LHCN-M2 (cell line): ENCODE measurements around the gene KCTD1. TPM values are rescaled to one million over a fixed set of nuclear protein-coding genes. Genes with fewer than 3 reads are reported as not detected.
A peak's percentile ranks its signal among the peaks of the same experiment; 100 is the strongest.

Source experiments
- DNase-seq: peaks from one replicate; pipeline ENCODE4 v3.0.0-alpha.2; 2012; ENCODE audit warnings: low read depth
- total RNA-seq: library from RNA; depleted of rRNA; stranded (reverse); fragments of >200 nt; gene quantifications from 2 replicates; pipeline ENCODE4 v1.2.3, GENCODE V29; 2014

The KCTD1 gene
- total RNA-seq, 1 experiment from 2014 or later = 9.9 TPM

DNA sequence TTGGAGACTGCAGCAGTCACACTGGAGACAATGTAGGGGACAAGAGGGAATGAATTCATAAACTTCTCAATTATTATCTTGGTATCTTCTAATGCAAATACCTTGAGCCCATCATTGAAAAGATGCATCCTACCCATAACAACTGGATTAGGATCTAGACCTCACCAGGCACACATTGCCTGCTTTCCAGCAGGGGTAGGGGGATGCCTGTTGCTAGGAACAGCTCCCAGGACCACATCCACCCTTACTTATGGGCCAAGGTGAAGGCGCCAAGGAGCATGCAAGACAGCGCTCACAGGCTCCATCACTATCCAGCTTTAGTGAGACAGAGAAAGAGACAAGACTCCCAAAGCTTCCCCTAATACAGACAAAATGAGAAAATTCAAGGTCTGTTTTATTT lies 24.4 kb downstream of the KCTD1 start:
- DNase-seq = no peak

DNA sequence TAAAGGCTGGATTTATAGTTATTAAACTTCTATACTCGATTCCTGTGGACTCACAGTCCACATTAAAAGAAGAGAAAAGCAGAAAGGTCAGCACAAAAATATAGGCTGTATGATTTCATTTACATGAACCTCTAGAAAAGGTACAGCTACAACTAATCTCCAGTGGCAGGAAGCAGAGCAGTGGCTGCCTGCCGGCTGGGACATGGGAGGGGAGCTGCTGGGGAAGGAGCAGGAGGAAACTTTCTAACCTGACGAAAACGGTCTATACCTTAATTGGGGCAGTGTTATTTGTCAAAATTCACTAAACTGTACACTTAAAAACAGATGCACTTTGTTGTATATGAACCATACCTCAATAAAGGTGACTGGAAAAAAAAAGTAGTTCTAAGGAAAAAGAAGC lies 26.7 kb downstream of the KCTD1 start:
- DNase-seq = no peak

DNA sequence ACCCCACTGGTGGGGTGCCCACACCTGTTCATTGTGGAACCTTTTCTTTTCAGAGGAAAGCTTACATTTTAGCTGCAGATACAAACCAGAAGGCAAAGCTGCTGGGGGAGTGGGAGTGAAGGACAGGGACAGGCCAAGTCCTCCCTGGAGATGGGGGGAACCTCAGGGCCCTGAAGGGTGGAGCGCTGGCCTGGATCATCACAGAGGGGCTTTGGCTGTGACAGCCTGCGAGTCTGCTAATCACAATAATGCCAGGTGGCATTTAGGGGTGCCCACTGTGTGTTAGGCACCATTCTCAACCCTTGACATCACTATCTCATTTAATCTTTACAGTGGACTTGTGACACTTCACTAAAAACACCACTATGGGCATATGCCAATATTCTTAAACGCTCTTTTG lies 27.4 kb downstream of the KCTD1 start:
- no peak for DNase-seq

DNA sequence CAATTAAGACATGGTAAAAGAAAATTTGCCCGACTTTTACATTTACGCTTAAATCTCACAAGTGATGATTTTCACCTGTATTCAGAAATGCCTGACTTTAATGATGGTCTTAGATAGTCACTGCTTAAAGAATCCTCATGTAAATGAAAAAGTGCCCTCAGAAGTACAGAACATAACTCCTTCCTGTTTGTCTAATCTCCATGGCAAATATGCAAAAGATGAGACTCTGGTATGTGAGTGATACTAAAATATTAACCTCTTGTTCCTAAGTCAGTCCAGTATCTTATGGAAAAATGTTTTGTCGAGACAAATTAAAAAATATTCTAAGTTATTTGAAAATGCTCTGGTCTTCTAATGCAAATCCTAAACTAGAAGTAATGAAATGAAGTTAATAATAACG lies 29.2 kb downstream of the KCTD1 start:
- DNase-seq = no peak

DNA sequence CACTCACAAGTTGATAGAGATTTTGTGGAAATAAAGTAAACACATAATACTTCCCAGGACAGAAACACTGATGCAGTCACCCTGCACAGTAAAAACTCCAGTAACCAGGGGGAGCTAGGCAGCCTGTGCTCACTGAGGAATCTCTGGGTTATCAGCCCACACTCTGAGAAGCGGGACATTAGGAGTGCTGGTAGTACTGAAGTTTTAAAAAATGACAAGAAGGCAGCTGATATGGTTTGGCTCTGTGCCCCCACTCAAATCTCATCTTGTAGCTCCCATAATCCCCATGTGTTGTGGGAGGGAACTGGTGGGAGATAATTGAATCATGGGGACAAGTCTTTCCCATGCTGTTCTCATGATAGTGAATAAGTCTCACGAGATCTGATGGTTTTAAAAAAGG lies 31.4 kb downstream of the KCTD1 start:
- DNase-seq = peak; percentile 25

DNA sequence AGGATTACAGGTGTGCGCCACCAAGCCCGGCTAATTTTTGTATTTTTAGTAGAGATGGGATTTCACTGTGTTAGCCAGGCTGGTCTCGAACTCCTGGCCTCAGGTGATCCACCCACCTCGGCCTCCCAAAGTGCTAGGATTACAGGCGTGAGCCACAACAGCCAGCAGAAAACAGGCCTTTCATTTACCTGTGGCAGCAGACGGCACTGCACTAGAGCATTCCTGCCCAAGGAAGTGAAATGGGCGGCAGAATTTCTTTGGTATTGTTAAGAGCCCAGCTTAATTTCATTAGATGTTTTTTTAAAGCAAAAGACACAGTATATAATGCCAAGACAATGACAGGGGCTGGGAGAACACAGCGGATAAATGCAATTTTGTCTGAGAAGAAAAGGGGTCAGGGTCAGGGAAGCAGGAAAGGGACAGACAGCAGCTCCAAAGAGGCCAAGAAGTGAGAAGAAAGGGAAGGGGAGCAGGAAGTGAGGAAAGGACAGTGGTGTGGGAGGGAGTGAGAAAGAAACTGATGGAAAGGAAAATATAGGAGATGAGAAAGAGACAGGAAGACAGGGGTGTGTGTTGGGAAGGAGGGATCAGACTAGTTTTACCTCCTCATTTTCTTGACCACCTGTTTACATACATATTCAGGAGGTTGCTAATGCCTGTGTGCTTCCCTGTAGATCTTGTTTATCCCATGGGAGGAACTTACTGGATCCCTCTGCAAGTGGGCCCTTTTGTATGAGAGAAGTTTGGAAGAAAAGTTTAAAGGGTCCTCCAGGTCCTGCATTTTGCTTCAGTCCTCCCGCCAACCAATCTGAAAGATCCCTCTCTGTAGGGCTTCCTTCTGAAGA lies 32.5 kb downstream of the KCTD1 start:
- DNase-seq = no peak

DNA sequence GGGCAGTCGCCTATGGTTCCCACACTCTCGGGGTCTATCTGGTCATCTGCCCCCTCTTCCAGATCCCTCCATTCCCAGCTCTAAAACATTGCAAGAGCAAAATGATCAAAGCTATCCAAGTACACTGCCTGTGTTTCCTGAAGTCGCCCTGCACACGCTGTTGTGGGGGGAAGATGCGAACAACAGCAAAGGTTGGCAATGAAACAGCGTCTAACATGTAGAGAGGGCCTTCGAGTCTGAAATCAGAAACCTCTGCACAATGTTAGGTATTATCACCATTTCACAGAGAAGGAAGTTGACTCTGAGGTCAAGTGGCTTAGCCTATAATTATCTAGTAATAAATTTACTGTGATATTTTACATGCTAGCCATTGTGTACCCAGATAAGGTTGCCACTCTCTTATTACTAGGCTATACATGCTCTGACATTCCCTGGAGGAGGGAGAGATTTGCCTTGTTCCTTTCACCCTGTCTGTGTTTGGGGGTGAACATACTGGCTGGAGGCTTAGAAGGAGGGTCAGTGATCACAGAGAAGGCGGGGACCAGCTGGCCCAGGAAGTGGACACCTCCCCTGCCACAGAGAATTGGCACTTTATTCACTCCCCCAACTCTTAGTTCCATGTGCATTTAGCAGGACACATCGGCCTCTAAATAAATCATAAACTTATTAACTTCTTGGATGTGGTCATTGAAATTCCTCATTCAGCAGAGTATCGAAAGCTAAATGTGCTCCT lies 36.8 kb downstream of the KCTD1 start:
- DNase-seq = no peak

DNA sequence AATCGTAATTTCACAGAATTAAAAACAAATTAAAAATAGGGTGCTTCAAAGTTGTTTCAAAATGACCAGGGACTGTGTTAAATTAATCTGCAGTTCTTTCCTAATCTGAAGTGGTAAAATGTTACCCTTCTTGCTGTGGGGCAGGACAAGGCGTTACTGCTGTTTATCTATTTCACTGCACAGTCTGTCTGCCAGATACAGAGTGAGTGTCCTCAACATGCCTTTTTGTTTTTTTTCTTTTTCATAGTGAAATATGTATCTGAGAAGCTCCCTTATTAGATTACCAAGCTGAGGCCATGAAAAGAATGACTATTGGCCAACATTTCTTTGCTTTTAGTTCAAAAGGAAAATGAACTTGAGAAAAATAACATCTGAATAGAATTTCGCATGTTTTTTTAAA lies 38.0 kb downstream of the KCTD1 start:
- no peak for DNase-seq

DNA sequence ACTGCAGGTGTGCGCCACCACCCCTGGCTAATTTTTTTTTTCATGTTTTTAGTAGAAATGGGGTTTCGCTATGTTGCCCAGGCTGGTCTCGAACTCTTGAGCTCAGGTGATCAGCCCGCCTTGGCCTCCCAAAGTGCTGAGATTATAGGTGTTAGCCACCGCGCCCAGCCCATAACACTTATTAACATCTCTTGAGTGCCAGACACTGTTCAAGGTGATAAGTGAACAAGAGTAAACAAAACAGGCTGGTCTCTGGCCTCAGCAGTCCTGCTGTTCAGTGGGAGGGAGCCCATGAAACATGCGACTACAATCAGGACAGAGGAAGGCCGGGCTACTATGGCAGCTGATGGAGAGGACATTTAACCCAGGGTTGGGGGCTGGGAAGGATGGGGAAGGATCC lies 42.3 kb downstream of the KCTD1 start:
- no peak for DNase-seq

DNA sequence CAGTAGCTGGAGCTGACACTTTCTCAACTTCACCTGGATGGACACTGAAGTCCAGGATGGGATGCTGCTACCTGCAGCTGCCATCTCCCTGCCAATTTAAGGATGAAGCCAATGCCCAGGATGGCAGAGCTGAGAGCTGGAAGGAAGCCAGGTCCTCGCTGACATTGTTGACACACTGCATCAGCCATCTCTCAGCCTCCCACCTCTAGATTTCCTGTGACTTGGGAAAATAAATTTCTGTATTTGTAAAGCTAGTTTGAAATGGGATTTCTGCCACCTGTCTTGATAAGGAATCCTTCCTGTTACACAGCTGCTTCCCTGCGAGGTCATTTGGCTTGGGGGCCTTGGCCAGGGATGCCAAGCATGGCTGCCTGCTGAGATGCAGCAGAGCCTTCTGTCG lies 43.5 kb downstream of the KCTD1 start:
- no peak for DNase-seq

DNA sequence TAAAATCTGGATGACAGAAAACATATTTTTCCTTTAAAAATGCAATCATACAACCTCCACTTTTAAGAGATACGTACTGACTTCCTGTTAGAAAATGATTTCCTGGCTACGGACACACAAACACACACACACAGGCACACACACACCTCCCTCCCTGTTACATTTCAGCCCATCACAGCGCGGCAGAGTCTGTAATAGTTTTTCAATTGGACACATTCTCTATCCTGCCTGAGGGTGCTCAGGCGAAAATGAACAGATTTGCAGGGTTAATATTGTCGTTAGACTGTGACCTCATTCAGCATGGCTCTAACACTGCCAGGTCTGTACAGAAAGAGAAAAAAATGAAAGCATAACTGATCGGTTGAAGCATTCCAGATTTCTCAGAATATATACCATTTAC lies 45.0 kb downstream of the KCTD1 start:
- no peak for DNase-seq

DNA sequence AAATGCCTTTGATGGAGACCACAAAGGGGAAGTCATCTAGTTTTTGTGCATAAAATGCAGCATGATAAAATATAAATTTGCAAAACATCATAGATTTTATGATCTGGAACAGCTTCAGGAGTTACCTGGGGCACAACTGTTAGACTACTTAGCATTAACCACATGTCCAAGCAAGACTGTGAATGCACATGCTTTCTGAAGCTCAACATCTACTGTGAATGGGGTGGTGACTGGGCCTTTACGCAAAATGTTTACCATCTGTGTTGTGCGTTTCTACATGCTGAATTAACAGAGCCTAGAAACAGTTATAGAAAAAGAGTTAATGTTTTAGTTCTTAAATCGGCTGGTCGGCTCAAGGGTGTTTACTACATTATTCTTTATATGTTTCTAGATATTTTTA lies 45.5 kb downstream of the KCTD1 start:
- no peak for DNase-seq

DNA sequence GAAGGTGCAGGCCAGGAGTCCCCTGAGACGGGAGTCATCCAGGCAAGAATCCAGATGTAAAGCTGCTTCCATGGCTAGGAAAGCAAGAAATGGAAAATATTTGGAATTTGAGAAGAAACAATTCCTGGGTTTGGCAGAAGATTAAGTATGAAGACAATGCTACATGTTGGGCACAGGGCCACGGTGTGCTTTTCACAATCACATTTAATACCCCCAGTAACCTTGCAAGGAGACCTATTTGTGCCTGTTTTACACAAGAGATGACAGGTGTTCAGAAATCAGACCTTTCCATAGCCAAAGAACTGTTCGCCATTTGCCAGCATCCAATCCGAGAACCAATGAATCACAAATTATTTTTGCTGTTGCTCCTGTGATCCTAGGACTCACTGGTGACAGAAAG lies 50.5 kb downstream of the KCTD1 start:
- DNase-seq = no peak

DNA sequence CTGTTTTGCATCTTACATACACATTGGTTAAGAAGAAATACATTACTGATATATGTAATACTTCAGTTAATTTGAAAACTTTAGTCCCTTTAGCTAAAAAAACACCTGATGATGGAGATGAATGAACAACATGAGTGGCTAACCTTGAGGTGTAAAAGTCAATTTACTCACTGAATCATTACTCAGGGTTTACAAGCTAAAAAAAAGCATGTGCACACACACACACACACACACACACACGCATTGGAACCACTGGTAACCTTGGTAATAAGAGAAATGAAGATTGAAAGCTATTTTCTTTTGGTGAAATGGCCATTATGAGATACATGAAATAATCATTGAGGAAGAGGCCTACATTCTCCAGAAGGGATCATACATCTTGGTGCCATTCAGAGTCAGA lies 51.8 kb downstream of the KCTD1 start:
- no peak for DNase-seq

DNA sequence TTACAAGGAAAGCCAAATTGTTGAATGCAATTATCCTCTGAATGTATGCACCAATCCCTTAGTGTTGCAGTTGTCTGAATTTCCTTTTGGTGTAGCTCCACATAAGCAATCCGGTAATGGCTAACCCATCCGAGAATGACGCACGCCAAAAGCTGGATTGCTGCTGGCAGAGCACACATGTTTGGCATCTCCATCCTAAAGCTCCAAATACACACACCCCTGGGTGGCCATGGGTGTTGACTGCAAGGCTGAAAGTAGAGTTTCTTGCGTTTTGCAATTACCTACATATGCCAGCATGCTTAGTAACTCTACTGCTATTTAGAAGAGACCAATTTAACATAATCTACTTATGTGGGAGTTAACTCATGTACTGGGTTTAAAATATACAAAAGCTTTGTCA lies 53.1 kb downstream of the KCTD1 start:
- no peak for DNase-seq

DNA sequence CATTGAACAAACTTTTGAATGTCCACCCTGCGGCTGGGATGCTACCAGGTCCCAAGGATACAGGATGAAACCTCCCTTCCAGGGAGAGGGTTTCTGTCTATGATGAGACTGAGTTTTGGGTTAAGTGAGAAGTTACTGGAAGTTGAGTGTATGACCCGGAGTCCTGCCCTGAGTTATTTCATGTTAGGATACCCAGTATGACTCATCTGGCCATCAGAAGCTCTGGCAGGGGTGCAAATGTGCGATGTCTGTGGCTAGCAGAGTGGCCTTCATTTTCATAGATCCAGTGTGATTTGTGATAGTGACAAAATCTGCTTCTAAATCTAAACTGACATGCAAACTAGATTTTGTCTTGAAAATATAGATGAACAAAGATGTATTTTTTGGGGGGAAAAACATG lies 55.3 kb downstream of the KCTD1 start:
- DNase-seq = peak; percentile 33

DNA sequence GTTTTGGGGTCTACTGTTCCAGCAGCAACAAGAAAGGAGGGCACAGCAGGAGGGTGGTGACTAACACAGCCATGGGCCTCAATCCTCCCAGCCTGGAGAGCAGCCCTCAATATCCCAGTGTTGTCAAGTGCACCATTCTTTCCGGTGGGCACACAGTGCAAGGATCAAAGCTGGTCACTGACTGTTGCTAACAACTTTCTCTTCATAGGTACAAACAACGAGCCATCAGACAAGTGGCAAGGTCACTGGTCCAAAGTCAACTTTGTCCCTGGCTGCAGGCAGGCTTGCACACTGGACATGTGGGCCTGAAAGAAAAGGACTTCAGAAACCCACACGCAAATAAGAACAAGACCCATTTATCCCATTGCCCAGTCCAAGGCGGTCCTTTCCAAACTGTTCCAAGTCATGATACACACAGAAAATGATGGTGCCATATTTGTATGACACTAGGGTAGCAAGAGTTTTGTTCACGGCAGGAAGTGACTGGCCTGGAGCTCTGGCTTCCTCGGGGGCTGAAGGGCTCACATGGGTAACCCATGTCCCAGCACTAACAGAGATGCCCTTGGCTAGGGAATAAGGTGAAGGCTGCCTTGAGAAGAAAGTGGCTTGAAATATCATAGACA lies 57.0 kb downstream of the KCTD1 start:
- DNase-seq = no peak

DNA sequence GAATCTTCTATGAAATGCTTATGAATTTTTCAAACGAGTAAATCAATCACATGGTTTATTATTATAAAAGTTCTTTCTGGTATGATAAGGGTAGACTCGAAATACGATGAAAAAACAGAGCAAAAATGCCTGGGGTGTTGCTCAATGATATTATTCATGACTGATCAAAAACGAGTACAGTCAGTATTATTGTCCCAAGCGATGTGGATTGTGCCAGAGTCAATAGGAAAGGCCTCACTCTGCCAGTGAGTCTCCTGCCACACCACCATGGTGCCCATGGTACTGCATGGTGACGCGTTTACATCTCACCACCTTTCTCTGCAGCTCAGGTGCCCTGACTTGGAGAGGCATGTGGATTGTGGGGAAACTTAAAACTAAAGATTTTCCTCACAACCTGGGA lies 58.5 kb downstream of the KCTD1 start:
- DNase-seq = no peak

DNA sequence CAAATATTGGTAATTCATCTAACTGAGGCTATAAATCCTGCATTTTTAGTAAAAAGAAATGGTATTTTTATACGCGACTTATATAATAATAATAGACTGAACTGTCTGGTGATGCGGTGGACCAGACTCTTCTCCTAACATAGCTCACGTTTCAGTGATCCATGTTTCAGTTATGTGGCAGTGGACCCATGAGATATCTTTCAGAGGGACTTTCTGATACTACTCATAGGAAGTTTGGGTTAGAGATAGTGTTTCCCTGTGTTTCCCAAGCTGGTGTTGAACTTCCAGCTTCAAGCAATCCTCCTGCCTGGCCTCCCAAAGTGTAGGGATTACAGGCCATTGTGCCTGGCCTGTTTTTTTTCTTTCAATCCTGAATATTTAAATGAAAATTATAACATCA lies 59.2 kb downstream of the KCTD1 start:
- DNase-seq = no peak

DNA sequence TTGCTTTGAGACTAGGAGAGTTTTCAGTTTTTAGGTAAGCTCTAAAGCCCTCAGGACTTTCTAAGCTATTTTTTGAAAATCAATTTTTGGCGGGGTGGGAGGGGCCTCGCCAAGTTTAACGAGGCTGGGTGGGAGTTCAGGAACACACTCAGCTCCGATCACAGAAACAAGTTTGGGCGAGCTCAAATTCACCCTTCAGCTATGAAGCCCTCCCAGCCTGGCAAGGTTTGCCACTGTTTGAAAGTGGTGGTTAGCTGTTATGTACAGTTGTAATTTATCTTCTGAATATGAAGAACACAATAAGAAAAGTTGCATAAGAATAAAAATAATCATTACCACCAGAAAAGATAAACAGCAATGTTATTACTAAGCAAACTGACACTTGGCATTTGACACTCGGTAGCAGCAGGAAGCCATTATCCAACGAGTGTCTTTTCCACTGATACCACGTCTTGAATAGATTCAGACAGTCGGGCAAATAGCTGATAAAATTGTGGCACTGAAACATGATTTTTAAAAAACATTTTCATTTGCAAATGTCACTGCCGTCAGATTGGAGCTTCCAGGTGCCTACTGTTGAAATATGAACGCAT lies 59.8 kb downstream of the KCTD1 start:
- no peak for DNase-seq

DNA sequence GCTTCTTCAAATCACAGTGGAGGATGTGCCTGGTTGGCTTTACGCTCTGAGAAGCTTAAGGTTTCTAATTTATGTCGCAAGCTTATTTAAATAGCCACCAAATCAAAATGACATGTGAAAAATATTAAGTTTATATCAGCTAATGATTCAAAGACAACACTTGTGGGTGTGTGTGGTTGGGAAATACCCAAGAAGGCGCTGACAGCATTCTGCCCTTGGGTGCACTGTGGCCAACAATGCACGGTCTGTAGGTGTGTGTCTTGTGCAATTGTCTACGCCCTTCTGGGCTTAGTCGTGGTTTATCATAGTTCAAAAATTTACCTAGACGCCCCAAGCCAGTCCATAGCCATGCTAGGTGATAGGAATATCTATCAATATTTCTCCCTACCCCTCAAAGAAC lies 60.9 kb downstream of the KCTD1 start:
- DNase-seq = no peak

DNA sequence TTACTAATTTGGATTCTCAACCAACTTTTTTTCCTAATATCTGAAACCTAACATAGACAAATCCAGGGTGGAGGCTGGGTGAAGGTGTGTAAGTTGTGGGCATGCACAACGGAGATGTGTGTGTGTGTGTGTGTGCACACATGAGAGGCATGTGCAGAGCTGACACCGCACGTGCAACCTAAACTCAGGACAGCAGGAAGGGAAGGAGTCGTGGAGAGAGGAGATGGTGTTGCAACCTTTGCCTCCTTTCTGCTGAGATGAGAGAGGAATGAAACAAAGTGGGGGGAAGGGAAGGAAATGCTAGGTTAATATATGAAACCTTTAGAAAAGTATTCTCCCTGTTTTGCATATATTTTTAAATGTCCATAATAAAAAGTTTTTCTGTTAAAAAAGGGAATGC lies 64.7 kb downstream of the KCTD1 start:
- no peak for DNase-seq
